B cell (primary cell): ENCODE data around the gene AFF3. TPM values are rescaled to one million over a fixed set of nuclear protein-coding genes. Genes with fewer than 3 reads are reported as not detected.

Source experiments
- ATAC-seq: fragments of 200-7000 bp; cut with Tn5 transposase; one replicate; pipeline ENCODE4 v1.10.0; 2021; ENCODE audit warnings: low read depth, mild to moderate bottlenecking, moderate number of reproducible peaks, moderate library complexity
- CTCF ChIA-PET: fragments of 350-600 bp; sonication (Branson Sonifier 250); formaldehyde crosslinking; loops from one replicate; lab custom pipeline; 2021; ENCODE audit warnings: antibody characterized with exemption, inconsistent platforms; lab: Charles Lee
- POLR2A ChIA-PET: fragments of 350-600 bp; sonication (Branson Sonifier 250); formaldehyde crosslinking; loops from one replicate; lab custom pipeline; 2021; ENCODE audit warnings: antibody characterized with exemption; lab: Charles Lee
- DNase-seq: peaks from one replicate; pipeline ENCODE4 v3.0.0; 2013
- H2AFZ ChIP-seq: 2 replicates; pipeline ENCODE4 v1.6.1; 2012; ENCODE audit warnings: mild to moderate bottlenecking, low read depth, low read length; ENCODE audit not compliant: insufficient read depth, poor library complexity, severe bottlenecking
- H3K27ac ChIP-seq, 2 donors: 1 replicate in 1 of 2; 2 replicates in 1 of 2; pipeline ENCODE4 v1.5.1; 2012 to 2013; ENCODE audit warnings: low read length in 2 of 2, mild to moderate bottlenecking in 2 of 2, moderate library complexity in 1 of 2
- H3K27me3 ChIP-seq, 4 experiments: fragments of 200-600 bp in 1 of 4; sonication (generic) in 1 of 4; replicated peaks in 1 of 4; 1 replicate in 2 of 4; 2 replicates in 2 of 4; pipeline versions ENCODE4 v1.6.1 to v1.7.0; 2013 to 2016; ENCODE audit warnings: low read length in 3 of 4, mild to moderate bottlenecking in 2 of 4, mixed read lengths in 1 of 4, moderate library complexity in 1 of 4; ENCODE audit not compliant: insufficient read depth in 4 of 4, control insufficient read depth in 3 of 4; ENCODE audit errors: control extremely low read depth in 1 of 4
- H3K36me3 ChIP-seq, 2 experiments: replicated peaks in 1 of 2; 1 replicate in 1 of 2; 2 replicates in 1 of 2; pipeline versions ENCODE4 v1.6.1 to v1.7.1; 2013; ENCODE audit warnings: low read length in 1 of 2; ENCODE audit not compliant: insufficient read depth in 2 of 2, control insufficient read depth in 1 of 2; ENCODE audit errors: control extremely low read depth in 1 of 2, extremely low read depth in 1 of 2
- H3K4me1 ChIP-seq, 2 donors: fragments of 200-600 bp in 1 of 2; sonication (generic) in 1 of 2; 1 replicate in 1 of 2; 2 replicates in 1 of 2; pipeline versions ENCODE4 v1.5.1 to v1.6.1; 2013 to 2017; ENCODE audit warnings: low read length in 2 of 2; ENCODE audit not compliant: control insufficient read depth in 2 of 2, insufficient read depth in 2 of 2
- H3K4me2 ChIP-seq: replicated peaks from 2 replicates; pipeline ENCODE3; 2012; ENCODE audit warnings: mild to moderate bottlenecking, low read depth, low read length; ENCODE audit not compliant: poor library complexity, severe bottlenecking
- H3K4me3 ChIP-seq, 5 experiments: fragments of 200-600 bp in 1 of 5; sonication (generic) in 1 of 5; 1 replicate in 3 of 5; 2 replicates in 2 of 5; pipeline versions ENCODE4 v1.5.1 to v1.7.0; 2011 to 2016; ENCODE audit warnings: low read length in 4 of 5, mild to moderate bottlenecking in 4 of 5, low read depth in 2 of 5, control low read depth in 1 of 5, moderate library complexity in 1 of 5; ENCODE audit not compliant: insufficient read depth in 1 of 5; ENCODE audit errors: control extremely low read depth in 1 of 5, extremely low read depth in 1 of 5
- H3K79me2 ChIP-seq: fragments of 200-600 bp; sonication (generic); one replicate; pipeline ENCODE4 v1.6.0; 2016; ENCODE audit warnings: low read length; ENCODE audit not compliant: control insufficient read depth, insufficient read depth
- H3K9ac ChIP-seq: fragments of 200-600 bp; sonication (generic); 2 replicates; pipeline ENCODE4 v1.6.1; 2017; ENCODE audit warnings: mild to moderate bottlenecking, low read length, moderate library complexity
- H3K9me3 ChIP-seq, 3 donors: one replicate each; pipeline versions ENCODE4 v1.6.1 to v1.7.1; 2013; ENCODE audit warnings: low read length in 2 of 3; ENCODE audit not compliant: control insufficient read depth in 2 of 3, insufficient read depth in 1 of 3; ENCODE audit errors: control extremely low read depth in 1 of 3
- H4K20me1 ChIP-seq: 2 replicates; pipeline ENCODE4 v1.6.0; 2012; ENCODE audit warnings: mild to moderate bottlenecking, low read length; ENCODE audit not compliant: insufficient read depth, control insufficient read depth, poor library complexity, severe bottlenecking
- H3K27ac Mint-ChIP-seq: one replicate; pipeline ENCODE4 v1.8.0; 2021; ENCODE audit warnings: mixed read lengths
- H3K27me3 Mint-ChIP-seq: one replicate; pipeline ENCODE4 v1.8.0; 2021; ENCODE audit warnings: mixed read lengths
- H3K4me1 Mint-ChIP-seq: one replicate; pipeline ENCODE4 v1.8.0; 2021; ENCODE audit warnings: mixed read lengths
- H3K4me3 Mint-ChIP-seq: one replicate; pipeline ENCODE4 v1.8.0; 2021; ENCODE audit warnings: mixed read lengths
- H3K9me3 Mint-ChIP-seq: one replicate; pipeline ENCODE4 v1.8.0; 2022; ENCODE audit warnings: mixed read lengths; ENCODE audit not compliant: insufficient read depth
- CTCF ChIP-seq: fragments of 200-600 bp; IDR thresholded peaks from one replicate; pipeline ENCODE4 v1.8.0; 2022; ENCODE audit warnings: antibody characterized with exemption, mild to moderate bottlenecking
- EZH2 ChIP-seq: IDR thresholded peaks from 2 replicates; pipeline ENCODE4 v1.6.1; 2012; ENCODE audit warnings: borderline replicate concordance, low read depth, mild to moderate bottlenecking, moderate library complexity, low read length; ENCODE audit not compliant: insufficient read depth, poor library complexity, severe bottlenecking
- WGBS: methylation state at CpG from one replicate; pipeline ENCODE4 v1.1.5; 2013; ENCODE audit warnings: missing lambda C conversion rate; ENCODE audit not compliant: insufficient coverage; 5-methylcytosine and 5-hydroxymethylcytosine counted together
- intact Hi-C: fragments of 100-400 bp; cut with micrococcal nuclease; formaldehyde crosslinking; loops from one replicate; pipeline ENCODE4 v1.10.0; 2022
- polyA plus RNA-seq: library from polyadenylated mRNA; depleted of rRNA; stranded (reverse); fragments of >200 nt; gene quantifications from 2 replicates; pipeline ENCODE4 v1.2.3, GENCODE V29; 2012
- total RNA-seq, 2 donors: library from RNA; stranded (reverse); fragments of 120-200 nt in 1 of 2; gene quantifications; 1 replicate in 1 of 2; 2 replicates in 1 of 2; pipeline versions ENCODE4 v1.2.3 to v1.2.4, GENCODE V29; 2013 to 2022

The AFF3 gene
- total and polyA plus RNA-seq, 2 donors (not counting 1 experiment from before 2014, with no cell fraction given): 117 to 830 TPM

- no peak overlapping the region for H3K9ac ChIP-seq
- H3K9me3 Mint-ChIP-seq: no peaks in the 10 kb centered on the region
- peaks cover 74% of the 10 kb centered on the region for H3K79me2 ChIP-seq
- H3K4me3 Mint-ChIP-seq: no peak overlapping the region
- ChIA-PET POLR2A (no interaction called here), CTCF (interaction anchor here (0.7 kb wide), 1 partner anchor 112 kb away, joined by 5 read pairs; no protein-coding TSS in a partner anchor)
- peaks cover 3 to 26% of the 10 kb centered on the region in 2 experiments for H3K36me3 ChIP-seq
- H3K9me3 ChIP-seq: no peaks in the 10 kb centered on the region
- H2AFZ ChIP-seq: no peak overlapping the region
- DNase-seq: no peak
- no peak overlapping the region for H3K4me3 ChIP-seq
- intact Hi-C loops: no loop called here
- H3K4me1 Mint-ChIP-seq: peaks cover 49% of the 10 kb centered on the region
- no peak overlapping the region for H3K27ac ChIP-seq
- H3K4me1 ChIP-seq: peaks cover 15 to 16% of the 10 kb centered on the region in 2 donors
- ATAC-seq: no peak
- H3K27ac Mint-ChIP-seq: no peak overlapping the region
- H4K20me1 ChIP-seq: peaks cover 86% of the 10 kb centered on the region
- TF ChIP-seq CTCF: no peak
- TF ChIP-seq EZH2: no peak
- no peaks in the 10 kb centered on the region for H3K27me3 Mint-ChIP-seq
- WGBS: 100% methylated on average over 1 of the region's 8 CpGs
- H3K27me3 ChIP-seq: no peaks in the 10 kb centered on the region
- H3K4me2 ChIP-seq: no peak overlapping the region
These were observed 183.0 kb downstream of the AFF3 start for GRCh38 chr2:99959261-99960014.
